NCI-H2107 treated with DMSO at 0.1 percent for 48 hours (cell line): ENCODE results near the gene RNASE8.
"Not testable (repeated sequence)": the region's sequence is repeated elsewhere in the genome, so short reads cannot be mapped to it uniquely, and the experiment has no call there.

Source experiments
- DNase-seq: peaks from one replicate; lab custom pipeline; 2025; ENCODE audit not compliant: unreplicated experiment; lab: John Stamatoyannopoulos, UW

RNASE8 gene

GRCh38 chr14:21057803-21058675 is at the start of gene RNASE8:
Gene RNASE8, plus strand, starts transcription at chr14:21057822. Its CDS starts 71 bp downstream, at chr14:21057893.
- no peak for DNase-seq

GRCh38 chr14:21009721-21010120 is 47.9 kb upstream of the RNASE8 start:
- DNase-seq: not testable (repeated sequence)

- DNase-seq: no peak
Measured at GRCh38 chr14:21011136-21011535, 46.5 kb upstream of the RNASE8 start.

GRCh38 chr14:21014761-21015190 is 42.8 kb upstream of the RNASE8 start:
- peak; percentile 72 for DNase-seq

GRCh38 chr14:21015312-21015711 is 42.3 kb upstream of the RNASE8 start:
- no peak for DNase-seq

GRCh38 chr14:21016413-21017190 is 41.0 kb upstream of the RNASE8 start:
- DNase-seq: no peak

- DNase-seq: no peak
Measured at GRCh38 chr14:21017528-21018245, 39.9 kb upstream of the RNASE8 start.

- DNase-seq: no peak
Measured at GRCh38 chr14:21018286-21018685, 39.3 kb upstream of the RNASE8 start.

GRCh38 chr14:21018781-21019180 is 38.8 kb upstream of the RNASE8 start:
- no peak for DNase-seq

- DNase-seq: no peak
Measured at GRCh38 chr14:21019366-21019765, 38.3 kb upstream of the RNASE8 start.

GRCh38 chr14:21020977-21021545 is 36.6 kb upstream of the RNASE8 start:
- no peak for DNase-seq

- no peak for DNase-seq
Measured at GRCh38 chr14:21022686-21023085, 34.9 kb upstream of the RNASE8 start.

GRCh38 chr14:21023174-21023573 is 34.4 kb upstream of the RNASE8 start:
- DNase-seq: no peak

- no peak for DNase-seq
Measured at GRCh38 chr14:21023817-21024584, 33.6 kb upstream of the RNASE8 start.

- peak; percentile 12 for DNase-seq
Measured at GRCh38 chr14:21024585-21025370, 32.8 kb upstream of the RNASE8 start, which contains the start of gene NDRG2. Gene NDRG2, minus strand, starts transcription at chr14:21025061. Its CDS starts 1,746 bp downstream, at chr14:21023315.

- DNase-seq: no peak
Measured at GRCh38 chr14:21025371-21026273, 32.0 kb upstream of the RNASE8 start.

GRCh38 chr14:21026274-21026987 is 31.2 kb upstream of the RNASE8 start:
- no peak for DNase-seq

- DNase-seq: no peak
Measured at GRCh38 chr14:21026988-21027315, 30.7 kb upstream of the RNASE8 start.
